Measurements from ENCODE around the gene DIP2C. TPM values are rescaled to one million over a fixed set of nuclear protein-coding genes. Genes with fewer than 3 reads are reported as not detected.
"Not testable (repeated sequence)": the region's sequence is repeated elsewhere in the genome, so short reads cannot be mapped to it uniquely, and the experiment has no call there.

DIP2C gene
- total RNA-seq, 1 donor from 2014 or later, result 23.1 TPM

DNA sequence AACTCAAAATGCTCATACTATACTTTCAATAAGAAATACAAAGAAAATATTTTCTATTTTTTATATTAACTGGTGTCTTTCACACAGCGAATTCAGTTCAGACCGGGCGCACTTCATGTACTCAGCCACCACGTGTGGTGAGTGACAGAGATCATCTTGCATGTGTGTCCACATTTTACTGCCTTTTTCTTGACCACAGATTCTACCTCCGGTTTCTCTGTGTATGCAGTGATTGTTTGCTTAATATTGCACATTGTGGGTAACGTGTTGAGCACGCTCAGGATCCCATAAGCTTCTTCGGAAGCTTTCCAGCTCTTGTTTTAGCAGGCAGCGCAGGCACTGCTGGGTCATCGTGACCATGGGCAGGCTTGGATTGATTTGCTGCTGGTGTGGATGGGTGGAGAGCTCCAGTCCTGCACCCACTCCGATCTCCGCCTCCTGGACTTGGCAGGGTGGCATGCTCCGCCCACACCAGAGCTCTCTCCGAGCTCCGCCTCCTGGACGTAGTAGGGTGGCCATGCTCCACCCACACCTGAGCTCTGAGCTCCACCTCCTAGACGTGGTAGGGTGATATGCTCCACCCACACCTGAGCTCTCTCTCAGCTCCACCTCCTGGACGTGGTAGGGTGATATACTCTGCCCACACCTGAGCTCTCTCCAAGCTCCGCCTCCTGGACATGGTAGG lies 253.3 kb downstream of the DIP2C start:
- H3K27me3 Mint-ChIP-seq, result no peaks in the 10 kb centered on the region
- no peak for DNase-seq (ENCODE audit: extremely low spot score, unreplicated experiment)
- H3K9me3 Mint-ChIP-seq, result peaks cover 8% of the 10 kb centered on the region
- H3K27ac Mint-ChIP-seq, result no peak overlapping the region
- H3K4me3 Mint-ChIP-seq, result no peak overlapping the region
- no peaks in the 10 kb centered on the region for H3K4me1 Mint-ChIP-seq (ENCODE audit: unreplicated experiment)
- no peak for TF ChIP-seq CTCF (conservative IDR thresholded peaks at IDR 0.05)
- peaks cover 38% of the 10 kb centered on the region for H3K36me3 Mint-ChIP-seq

GRCh38 chr10:435397-435796 lies 254.1 kb downstream of the DIP2C start:
- no peak overlapping the region for H3K4me3 Mint-ChIP-seq
- H3K9me3 Mint-ChIP-seq, result peaks cover 8% of the 10 kb centered on the region
- TF ChIP-seq CTCF (conservative IDR thresholded peaks at IDR 0.05), result no peak
- H3K27me3 Mint-ChIP-seq, result no peaks in the 10 kb centered on the region
- H3K36me3 Mint-ChIP-seq, result peaks cover 35% of the 10 kb centered on the region
- no peak overlapping the region for H3K27ac Mint-ChIP-seq
- no peak for DNase-seq (ENCODE audit: extremely low spot score, unreplicated experiment)
- H3K4me1 Mint-ChIP-seq (ENCODE audit: unreplicated experiment), result no peaks in the 10 kb centered on the region

DNA sequence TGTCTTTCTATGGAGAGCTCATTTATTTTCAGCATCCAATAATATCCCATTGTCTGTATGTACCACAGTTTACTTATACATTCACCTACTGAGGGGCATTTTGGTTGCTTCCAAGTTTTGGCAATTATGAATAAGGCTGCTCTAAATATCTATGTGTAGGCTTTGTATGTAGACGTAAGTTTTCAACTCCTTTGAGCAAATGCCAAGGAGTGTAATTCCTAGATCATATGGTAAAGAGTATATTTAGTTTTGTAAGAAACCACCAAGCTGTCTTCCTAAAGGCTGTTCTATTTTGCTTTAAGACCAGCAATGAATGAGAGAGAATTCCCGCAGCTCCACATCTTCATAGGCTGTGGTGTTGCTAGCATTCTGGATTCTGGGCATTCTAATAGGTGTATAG lies 259.8 kb downstream of the DIP2C start:
- TF ChIP-seq CTCF (conservative IDR thresholded peaks at IDR 0.05), result no peak
- H3K4me1 Mint-ChIP-seq (ENCODE audit: unreplicated experiment), result no peaks in the 10 kb centered on the region
- peaks cover 3% of the 10 kb centered on the region for H3K9me3 Mint-ChIP-seq
- H3K27me3 Mint-ChIP-seq, result no peaks in the 10 kb centered on the region
- H3K27ac Mint-ChIP-seq, result no peak overlapping the region
- H3K4me3 Mint-ChIP-seq, result no peak overlapping the region
- H3K36me3 Mint-ChIP-seq, result peaks cover 23% of the 10 kb centered on the region
- no peak for DNase-seq (ENCODE audit: extremely low spot score, unreplicated experiment)

DNA sequence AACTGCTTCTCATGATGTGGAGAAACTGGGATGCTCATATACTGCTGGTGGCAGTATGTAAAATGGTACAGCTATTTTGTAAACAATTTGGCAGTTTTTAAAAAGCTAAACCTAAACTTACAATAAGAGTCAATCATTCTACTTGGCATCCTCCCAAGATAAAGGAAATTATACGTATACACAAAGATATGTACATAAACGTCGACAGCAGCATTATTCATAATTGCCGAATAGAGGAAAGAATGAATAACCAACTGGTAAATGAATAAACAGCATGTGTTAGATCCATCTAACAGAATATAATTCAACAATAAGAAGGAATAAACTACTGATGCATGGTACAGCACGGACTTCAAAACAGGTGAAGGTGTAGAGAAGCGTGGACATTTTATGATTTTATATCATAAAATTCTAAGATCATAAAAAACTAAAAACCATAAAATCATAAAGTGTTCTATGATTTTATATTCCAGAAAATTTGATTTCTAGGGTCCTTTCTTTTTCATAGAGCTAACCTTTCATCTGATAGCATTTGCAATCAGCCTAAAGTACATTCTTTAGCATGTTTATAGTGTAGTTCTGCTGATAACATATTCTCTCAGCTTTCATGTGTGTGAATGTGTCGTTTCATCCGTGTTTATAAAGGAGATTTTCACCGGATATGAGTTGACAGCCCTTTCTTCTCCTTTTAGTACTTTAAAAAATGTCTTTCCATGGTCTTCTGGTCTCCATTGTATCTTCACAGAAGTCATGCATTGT lies 261.5 kb downstream of the DIP2C start:
- Mint-ChIP-seq H3K4me1 (ENCODE audit: unreplicated experiment) (no peaks in the 10 kb centered on the region), H3K27ac (no peak overlapping the region), H3K4me3 (no peak overlapping the region), H3K27me3 (no peaks in the 10 kb centered on the region), H3K9me3 (no peaks in the 10 kb centered on the region), H3K36me3 (peaks cover 17% of the 10 kb centered on the region)
- no peak for DNase-seq (ENCODE audit: extremely low spot score, unreplicated experiment)
- TF ChIP-seq CTCF (conservative IDR thresholded peaks at IDR 0.05), result no peak

GRCh38 chr10:425365-425764 lies 264.1 kb downstream of the DIP2C start:
- H3K4me1 Mint-ChIP-seq (ENCODE audit: unreplicated experiment); H3K4me3 Mint-ChIP-seq; H3K27ac Mint-ChIP-seq; H3K27me3 Mint-ChIP-seq; H3K9me3 Mint-ChIP-seq; DNase-seq (ENCODE audit: extremely low spot score, unreplicated experiment): not testable (repeated sequence)
- peaks cover 14% of the 10 kb centered on the region for H3K36me3 Mint-ChIP-seq

- not testable (repeated sequence) for H3K9me3 Mint-ChIP-seq; H3K27ac Mint-ChIP-seq; H3K27me3 Mint-ChIP-seq; H3K4me1 Mint-ChIP-seq (ENCODE audit: unreplicated experiment); DNase-seq (ENCODE audit: extremely low spot score, unreplicated experiment); H3K4me3 Mint-ChIP-seq
- H3K36me3 Mint-ChIP-seq, result peaks cover 14% of the 10 kb centered on the region
These were observed 264.7 kb downstream of the DIP2C start for GRCh38 chr10:424724-425123.

Measured in type B pancreatic cell (in vitro differentiated cells).